Bronchial epithelial cell (primary cell): ENCODE results near the gene RPP38. TPM values are rescaled to one million over a fixed set of nuclear protein-coding genes. Genes with fewer than 3 reads are reported as not detected.

Experiments
- DNase-seq: peaks from one replicate; pipeline ENCODE4 v3.0.0-alpha.2; 2010; ENCODE audit warnings: low read depth
- FAIRE-seq: peaks from 2 replicates; lab custom pipeline; 2011; peaks lifted over from hg19 to GRCh38; lab: Jason Lieb, UNC
- H3K27me3 ChIP-seq: 2 replicates; pipeline ENCODE4 v1.5.1; 2011; ENCODE audit warnings: low read length; ENCODE audit not compliant: control insufficient read depth, insufficient read depth
- H3K36me3 ChIP-seq: 2 replicates; pipeline ENCODE4 v1.5.1; 2011; ENCODE audit warnings: low read length; ENCODE audit not compliant: control insufficient read depth, insufficient read depth
- H3K4me3 ChIP-seq: 2 replicates; pipeline ENCODE4 v1.5.1; 2011; ENCODE audit warnings: mild to moderate bottlenecking, low read depth, low read length, control low read depth
- CTCF ChIP-seq: IDR thresholded peaks from 2 replicates; pipeline ENCODE4 v1.5.1; 2011; ENCODE audit warnings: mild to moderate bottlenecking, moderate library complexity, low read length, control low read depth, inconsistent platforms; ENCODE audit not compliant: insufficient read depth, severe bottlenecking
- total RNA-seq: library from RNA; depleted of rRNA; stranded (reverse); fragments of >200 nt; gene quantifications from 2 replicates; pipeline ENCODE4 v1.2.1, GENCODE V29; 2014

The RPP38 gene
- total RNA-seq, 1 donor from 2014 or later, result 10.3 TPM

GRCh38 chr10:15123749-15124184 is 26.6 kb downstream of the RPP38 start:
- FAIRE-seq (no peak), DNase-seq (peak; percentile 99)
- Histone ChIP-seq H3K4me3 (no peak overlapping the region), H3K36me3 (no peaks in the 10 kb centered on the region), H3K27me3 (no peaks in the 10 kb centered on the region)
- no peak for TF ChIP-seq CTCF

GRCh38 chr10:15124190-15124589 is 27.0 kb downstream of the RPP38 start:
- no peak overlapping the region for H3K4me3 ChIP-seq
- no peak for FAIRE-seq
- TF ChIP-seq CTCF, result no peak
- DNase-seq, result no peak
- H3K36me3 ChIP-seq, result no peaks in the 10 kb centered on the region
- H3K27me3 ChIP-seq, result no peaks in the 10 kb centered on the region

- DNase-seq, result no peak
- TF ChIP-seq CTCF, result no peak
- H3K27me3 ChIP-seq, result no peaks in the 10 kb centered on the region
- H3K4me3 ChIP-seq, result no peak overlapping the region
- H3K36me3 ChIP-seq, result no peaks in the 10 kb centered on the region
- FAIRE-seq, result no peak
Measured at GRCh38 chr10:15124908-15125307, 27.8 kb downstream of the RPP38 start.

- peaks cover 5% of the 10 kb centered on the region for H3K36me3 ChIP-seq
- DNase-seq, result no peak
- TF ChIP-seq CTCF, result no peak
- no peaks in the 10 kb centered on the region for H3K27me3 ChIP-seq
- FAIRE-seq, result no peak
- H3K4me3 ChIP-seq, result no peak overlapping the region
Measured at GRCh38 chr10:15131330-15131729, 34.2 kb downstream of the RPP38 start.

GRCh38 chr10:15136129-15137035 is 39.2 kb downstream of the RPP38 start:
- Histone ChIP-seq H3K4me3 (no peak overlapping the region), H3K27me3 (no peaks in the 10 kb centered on the region), H3K36me3 (peaks cover 6% of the 10 kb centered on the region)
- no peak for TF ChIP-seq CTCF
- FAIRE-seq, result no peak
- DNase-seq, result no peak

GRCh38 chr10:15137036-15137359 is 39.8 kb downstream of the RPP38 start:
- Histone ChIP-seq H3K27me3 (no peaks in the 10 kb centered on the region), H3K36me3 (peaks cover 6% of the 10 kb centered on the region), H3K4me3 (no peak overlapping the region)
- TF ChIP-seq CTCF, result no peak
- FAIRE-seq (no peak), DNase-seq (no peak)
